HepG2 (cell line): ENCODE measurements around the gene ROBO3. TPM values are rescaled to one million over a fixed set of nuclear protein-coding genes. Genes with fewer than 3 reads are reported as not detected.

Experiments
- ATAC-seq: fragments of 200-7000 bp; cut with Tn5 transposase; 3 replicates; pipeline ENCODE4 v1.9.1; 2020; ENCODE audit warnings: mild to moderate bottlenecking, moderate library complexity
- BruUV-seq: library from RNA; stranded (reverse); fragments of 400-500 nt; replicated peaks from 2 replicates; lab custom pipeline; 2021; lab: Mats Ljungman, UMichigan
- CTCF ChIA-PET: fragments of 300-600 bp; formaldehyde crosslinking; extraction: SDS; loops from one replicate; lab custom pipeline; 2021; ENCODE audit warnings: low total read pairs, inconsistent platforms, low intra/inter-chr PET ratio; lab: Yijun Ruan, JAX
- POLR2A ChIA-PET: fragments of 350-600 bp; sonication (Branson Sonifier 250); formaldehyde crosslinking; loops from one replicate; lab custom pipeline; 2020; ENCODE audit warnings: antibody characterized with exemption, inconsistent platforms; lab: Yijun Ruan, JAX
- DNase-seq: peaks from one replicate; pipeline ENCODE4 v3.0.0-alpha.2; 2015; ENCODE audit warnings: low spot score
- FAIRE-seq: peaks from 3 replicates; lab custom pipeline; 2011; peaks lifted over from hg19 to GRCh38; lab: Jason Lieb, UNC
- H2AFZ ChIP-seq: one replicate; pipeline ENCODE4 v1.6.1; 2011; ENCODE audit warnings: low read length, inconsistent platforms
- H3K27ac ChIP-seq: fragments of 300-600 bp; 3 replicates; pipeline ENCODE4 v1.8.0; 2011; ENCODE audit warnings: mixed run types, mild to moderate bottlenecking, mixed read lengths, low read length, inconsistent platforms; ENCODE audit not compliant: insufficient read depth; ENCODE audit errors: extremely low read length
- H3K27me3 ChIP-seq, 2 experiments: fragments of 200-600 bp in 1 of 2; 2 replicates in 1 of 2; 3 replicates in 1 of 2; pipeline versions ENCODE4 v1.6.0 to v1.8.0; 2011; ENCODE audit warnings: low read length in 2 of 2, mild to moderate bottlenecking in 2 of 2, moderate library complexity in 2 of 2, inconsistent platforms in 1 of 2; ENCODE audit not compliant: insufficient read depth in 2 of 2, control insufficient read depth in 1 of 2
- H3K36me3 ChIP-seq, 2 experiments: fragments of 200-600 bp in 1 of 2; replicated peaks in 1 of 2; 2 replicates in 1 of 2; 3 replicates in 1 of 2; pipeline versions ENCODE4 v1.5.1 to v1.8.0; 2011; ENCODE audit warnings: low read length in 2 of 2, inconsistent platforms in 1 of 2; ENCODE audit not compliant: insufficient read depth in 2 of 2, control insufficient read depth in 1 of 2
- H3K4me1 ChIP-seq: 2 replicates; pipeline ENCODE4 v1.5.1; 2012; ENCODE audit warnings: low read length, inconsistent platforms; ENCODE audit not compliant: insufficient read depth
- H3K4me2 ChIP-seq: 2 replicates; pipeline ENCODE4 v1.6.0; 2011; ENCODE audit warnings: low read depth, low read length, inconsistent platforms
- H3K4me3 ChIP-seq, 3 experiments: fragments of 200-600 bp in 1 of 3; sonication (generic), shearing (Covaris generic) in 1 of 3; replicated peaks in 1 of 3; 2 replicates each; pipeline ENCODE4 v1.5.1; 2011 to 2016; ENCODE audit warnings: low read length in 3 of 3, inconsistent platforms in 2 of 3, low read depth in 2 of 3, mild to moderate bottlenecking in 2 of 3, control low read depth in 1 of 3, mixed read lengths in 1 of 3; ENCODE audit not compliant: insufficient read depth in 1 of 3
- H3K79me2 ChIP-seq: one replicate; pipeline ENCODE4 v1.6.1; 2011; ENCODE audit warnings: low read length, inconsistent platforms; ENCODE audit not compliant: insufficient read depth
- H3K9ac ChIP-seq: 2 replicates; pipeline ENCODE4 v1.6.0; 2011; ENCODE audit warnings: mild to moderate bottlenecking, low read depth, low read length, inconsistent platforms; ENCODE audit not compliant: insufficient read depth
- H3K9me3 ChIP-seq: 2 replicates; pipeline ENCODE4 v1.5.1; 2012; ENCODE audit warnings: mild to moderate bottlenecking, low read length
- H4K20me1 ChIP-seq: 2 replicates; pipeline ENCODE4 v1.6.0; 2011; ENCODE audit warnings: inconsistent platforms, mild to moderate bottlenecking, low read length, moderate library complexity; ENCODE audit not compliant: insufficient read depth
- ESRRA ChIP-seq: sonication (generic); formaldehyde crosslinking; IDR thresholded peaks from 2 replicates; pipeline ENCODE4 v1.5.1; 2020; ENCODE audit warnings: mild to moderate bottlenecking, low read depth, missing genetic modification reagents
- GABPB1 ChIP-seq: IDR thresholded peaks from 2 replicates; pipeline ENCODE4 v1.6.1; 2016; ENCODE audit warnings: mild to moderate bottlenecking, missing genetic modification reagents, moderate library complexity, missing compliant biosample characterization
- GFI1 ChIP-seq: sonication (generic); formaldehyde crosslinking; IDR thresholded peaks from 2 replicates; pipeline ENCODE4 v1.5.0; 2020; ENCODE audit warnings: missing genetic modification reagents, mild to moderate bottlenecking, borderline replicate concordance
- GTF2F1 ChIP-seq: fragments of 150-350 bp; IDR thresholded peaks from 2 replicates; pipeline ENCODE4 v1.6.1; 2014; ENCODE audit warnings: low read length
- JUND ChIP-seq: sonication (generic); formaldehyde crosslinking; IDR thresholded peaks from 2 replicates; pipeline ENCODE4 v1.8.0; 2022; ENCODE audit warnings: mild to moderate bottlenecking, missing genetic modification reagents
- SOX13 ChIP-seq, 3 experiments: fragments of 450-650 bp in 1 of 3; sonication (generic) in 1 of 3; formaldehyde crosslinking in 1 of 3; IDR thresholded peaks in 2 of 3; conservative IDR thresholded peaks in 1 of 3; 2 replicates each; pipeline versions ENCODE4 v1.5.0 to v1.6.1; 2016 to 2020; ENCODE audit warnings: antibody characterized with exemption in 1 of 3, mild to moderate bottlenecking in 1 of 3, missing compliant biosample characterization in 1 of 3, missing genetic modification reagents in 1 of 3, moderate library complexity in 1 of 3
- YEATS4 ChIP-seq: sonication (generic); formaldehyde crosslinking; IDR thresholded peaks from 2 replicates; pipeline ENCODE4 v1.4.0; 2020; ENCODE audit warnings: missing genetic modification reagents, borderline replicate concordance
- ZC3H13 ChIP-seq: sonication (generic); formaldehyde crosslinking; IDR thresholded peaks from 2 replicates; pipeline ENCODE4 v1.8.1; 2023; ENCODE audit warnings: mild to moderate bottlenecking, missing genetic modification reagents, moderate library complexity
- ZNF432 ChIP-seq: sonication (generic); formaldehyde crosslinking; IDR thresholded peaks from 2 replicates; pipeline ENCODE4 v1.5.0; 2020; ENCODE audit warnings: missing genetic modification reagents, mild to moderate bottlenecking, borderline replicate concordance
- ZNF569 ChIP-seq: sonication (generic); formaldehyde crosslinking; IDR thresholded peaks from 2 replicates; pipeline ENCODE4 v1.5.0; 2020; ENCODE audit warnings: mild to moderate bottlenecking, missing genetic modification reagents, moderate library complexity, borderline replicate concordance
- ZNF577 ChIP-seq: sonication (generic); formaldehyde crosslinking; IDR thresholded peaks from 2 replicates; pipeline ENCODE4 v1.4.0; 2020; ENCODE audit warnings: mild to moderate bottlenecking, low read depth, missing genetic modification reagents, borderline replicate concordance
- ZNF672 ChIP-seq: sonication (generic); formaldehyde crosslinking; IDR thresholded peaks from 2 replicates; pipeline ENCODE4 v1.8.1; 2022; ENCODE audit warnings: missing genetic modification reagents
- ZNF790 ChIP-seq: sonication (generic); formaldehyde crosslinking; IDR thresholded peaks from 2 replicates; pipeline ENCODE4 v1.8.0; 2022; ENCODE audit warnings: missing genetic modification reagents, mild to moderate bottlenecking, borderline replicate concordance
- WGBS: methylation state at CpG from one replicate; pipeline ENCODE4 v1.1.6; 2017; ENCODE audit warnings: low lambda C conversion rate; 5-methylcytosine and 5-hydroxymethylcytosine counted together
- in situ Hi-C: cut with HindIII; loops from 2 replicates; pipeline ENCODE4 v1.10.0; 2017; ENCODE audit warnings: low pct_unique_long_range_greater_than_20kb; ENCODE audit not compliant: extremely low pct_ligation_motif_present
- intact Hi-C: fragments of 100-400 bp; cut with micrococcal nuclease; formaldehyde crosslinking; loops from one replicate; pipeline ENCODE4 v1.10.0; 2022; ENCODE audit not compliant: unreplicated experiment
- polyA plus RNA-seq, 8 experiments: library from polyadenylated mRNA; depleted of rRNA in 3 of 8; stranded (reverse) in 7 of 8; unstranded in 1 of 8; fragments of >200 nt; fragmentation: Illumina TruSeq in 4 of 8; extraction: Trizol in 4 of 8; gene quantifications; 2 replicates each; pipeline versions ENCODE4 v1.2.1 to v1.2.3, GENCODE V29; 2011 to 2016; ENCODE audit warnings: low read depth in 4 of 8, missing spikeins in 1 of 8, mixed read lengths in 1 of 8; ENCODE audit not compliant: insufficient read depth in 1 of 8
- total RNA-seq, 5 experiments: library from RNA; depleted of rRNA; stranded (reverse); fragments of >200 nt; fragmentation: Illumina TruSeq; extraction: Trizol; gene quantifications; 2 replicates each; pipeline ENCODE4 v1.2.3, GENCODE V29; 2016; ENCODE audit warnings: low read depth in 1 of 5
- TF ChIP-seq, protein P1 (sequence below): IDR thresholded peaks from 2 replicates; pipeline ENCODE4 v1.6.1; 2016; ENCODE audit warnings: missing compliant biosample characterization, missing genetic modification reagents, borderline replicate concordance
- TF ChIP-seq, protein P2 (sequence below): sonication (generic); formaldehyde crosslinking; IDR thresholded peaks from 2 replicates; pipeline ENCODE4 v1.5.0; 2020; ENCODE audit warnings: mild to moderate bottlenecking, missing genetic modification reagents, borderline replicate concordance
- TF ChIP-seq, protein P3 (sequence below): sonication (generic); formaldehyde crosslinking; IDR thresholded peaks from 2 replicates; pipeline ENCODE4 v1.4.0; 2020; ENCODE audit warnings: low read depth, missing genetic modification reagents

ROBO3 gene
- total and polyA plus RNA-seq, 2 of the 13 experiments (the other 11 are each of a cell fraction or from before 2014, with no cell fraction given) = 0.07 to 2.4 TPM

DNA sequence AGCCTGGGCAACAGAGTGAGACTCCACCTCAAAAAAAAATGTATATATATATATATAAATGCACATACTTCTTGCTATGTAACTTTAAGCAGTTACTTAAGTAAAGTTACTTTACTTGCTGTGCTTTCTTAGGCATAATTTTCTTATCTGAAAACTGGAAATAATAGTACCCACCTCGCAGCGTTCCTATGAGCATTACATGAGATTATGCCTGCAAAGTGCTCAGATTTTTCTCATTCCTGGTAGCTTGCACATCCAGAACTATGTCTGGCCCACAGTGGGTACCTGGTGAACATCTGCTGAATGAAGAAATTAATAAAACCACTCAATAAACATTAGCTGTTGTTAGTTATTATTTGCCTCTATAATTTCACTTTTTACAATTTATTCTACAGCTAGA, 6.1 kb upstream of the ROBO3 start:
- Histone ChIP-seq H3K27ac (no peak overlapping the region), H3K36me3 (no peaks in the 10 kb centered on the region), H3K79me2 (no peaks in the 10 kb centered on the region), H3K4me1 (peaks cover 12% of the 10 kb centered on the region), H3K9ac (no peak overlapping the region), H3K27me3 (peaks cover 6 to 26% of the 10 kb centered on the region in 2 experiments; a peak in 3 of 5 replicates), H2AFZ (no peak overlapping the region), H3K4me2 (no peak overlapping the region), H3K4me3 (no peak overlapping the region), H4K20me1 (no peaks in the 10 kb centered on the region), H3K9me3 (no peaks in the 10 kb centered on the region)
- WGBS = 2% methylated on average over 2 of the region's 2 CpGs
- intact Hi-C loops (no loop called here), in situ Hi-C loops (no loop called here)
- CTCF ChIA-PET = no interaction called here
- FAIRE-seq (no peak), ATAC-seq (no peak), DNase-seq (no peak)
- POLR2A ChIA-PET = no interaction called here
- no TSS peak for BruUV-seq
- TF ChIP-seq GTF2F1 (no peak), ZNF790 (CRISPR knock-in tag) (no peak), YEATS4 (CRISPR knock-in tag) (no peak), ESRRA (CRISPR knock-in tag) (no peak), GFI1 (CRISPR knock-in tag) (no peak), JUND (CRISPR knock-in tag) (no peak), GABPB1 (CRISPR knock-in tag) (no peak), ZNF432 (no peak), SOX13 (IDR thresholded peaks at IDR 0.05) (no peak), SOX13 (CRISPR knock-in tag; conservative IDR thresholded peaks at IDR 0.05 in 1 of 2, IDR thresholded peaks at IDR 0.05 in 1 of 2) (no peak), ZNF672 (CRISPR knock-in tag) (no peak), ZNF569 (no peak), ZNF577 (no peak), ZC3H13 (CRISPR knock-in tag) (no peak)
- TF ChIP-seq, protein P1, sequence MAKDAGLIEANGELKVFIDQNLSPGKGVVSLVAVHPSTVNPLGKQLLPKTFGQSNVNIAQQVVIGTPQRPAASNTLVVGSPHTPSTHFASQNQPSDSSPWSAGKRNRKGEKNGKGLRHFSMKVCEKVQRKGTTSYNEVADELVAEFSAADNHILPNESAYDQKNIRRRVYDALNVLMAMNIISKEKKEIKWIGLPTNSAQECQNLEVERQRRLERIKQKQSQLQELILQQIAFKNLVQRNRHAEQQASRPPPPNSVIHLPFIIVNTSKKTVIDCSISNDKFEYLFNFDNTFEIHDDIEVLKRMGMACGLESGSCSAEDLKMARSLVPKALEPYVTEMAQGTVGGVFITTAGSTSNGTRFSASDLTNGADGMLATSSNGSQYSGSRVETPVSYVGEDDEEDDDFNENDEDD (CRISPR knock-in tag) = no peak
- TF ChIP-seq, protein P2, sequence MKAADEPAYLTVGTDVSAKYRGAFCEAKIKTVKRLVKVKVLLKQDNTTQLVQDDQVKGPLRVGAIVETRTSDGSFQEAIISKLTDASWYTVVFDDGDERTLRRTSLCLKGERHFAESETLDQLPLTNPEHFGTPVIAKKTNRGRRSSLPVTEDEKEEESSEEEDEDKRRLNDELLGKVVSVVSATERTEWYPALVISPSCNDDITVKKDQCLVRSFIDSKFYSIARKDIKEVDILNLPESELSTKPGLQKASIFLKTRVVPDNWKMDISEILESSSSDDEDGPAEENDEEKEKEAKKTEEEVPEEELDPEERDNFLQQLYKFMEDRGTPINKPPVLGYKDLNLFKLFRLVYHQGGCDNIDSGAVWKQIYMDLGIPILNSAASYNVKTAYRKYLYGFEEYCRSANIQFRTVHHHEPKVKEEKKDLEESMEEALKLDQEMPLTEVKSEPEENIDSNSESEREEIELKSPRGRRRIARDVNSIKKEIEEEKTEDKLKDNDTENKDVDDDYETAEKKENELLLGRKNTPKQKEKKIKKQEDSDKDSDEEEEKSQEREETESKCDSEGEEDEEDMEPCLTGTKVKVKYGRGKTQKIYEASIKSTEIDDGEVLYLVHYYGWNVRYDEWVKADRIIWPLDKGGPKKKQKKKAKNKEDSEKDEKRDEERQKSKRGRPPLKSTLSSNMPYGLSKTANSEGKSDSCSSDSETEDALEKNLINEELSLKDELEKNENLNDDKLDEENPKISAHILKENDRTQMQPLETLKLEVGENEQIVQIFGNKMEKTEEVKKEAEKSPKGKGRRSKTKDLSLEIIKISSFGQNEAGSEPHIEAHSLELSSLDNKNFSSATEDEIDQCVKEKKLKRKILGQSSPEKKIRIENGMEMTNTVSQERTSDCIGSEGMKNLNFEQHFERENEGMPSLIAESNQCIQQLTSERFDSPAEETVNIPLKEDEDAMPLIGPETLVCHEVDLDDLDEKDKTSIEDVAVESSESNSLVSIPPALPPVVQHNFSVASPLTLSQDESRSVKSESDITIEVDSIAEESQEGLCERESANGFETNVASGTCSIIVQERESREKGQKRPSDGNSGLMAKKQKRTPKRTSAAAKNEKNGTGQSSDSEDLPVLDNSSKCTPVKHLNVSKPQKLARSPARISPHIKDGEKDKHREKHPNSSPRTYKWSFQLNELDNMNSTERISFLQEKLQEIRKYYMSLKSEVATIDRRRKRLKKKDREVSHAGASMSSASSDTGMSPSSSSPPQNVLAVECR (CRISPR knock-in tag) = no peak
- TF ChIP-seq, protein P3, sequence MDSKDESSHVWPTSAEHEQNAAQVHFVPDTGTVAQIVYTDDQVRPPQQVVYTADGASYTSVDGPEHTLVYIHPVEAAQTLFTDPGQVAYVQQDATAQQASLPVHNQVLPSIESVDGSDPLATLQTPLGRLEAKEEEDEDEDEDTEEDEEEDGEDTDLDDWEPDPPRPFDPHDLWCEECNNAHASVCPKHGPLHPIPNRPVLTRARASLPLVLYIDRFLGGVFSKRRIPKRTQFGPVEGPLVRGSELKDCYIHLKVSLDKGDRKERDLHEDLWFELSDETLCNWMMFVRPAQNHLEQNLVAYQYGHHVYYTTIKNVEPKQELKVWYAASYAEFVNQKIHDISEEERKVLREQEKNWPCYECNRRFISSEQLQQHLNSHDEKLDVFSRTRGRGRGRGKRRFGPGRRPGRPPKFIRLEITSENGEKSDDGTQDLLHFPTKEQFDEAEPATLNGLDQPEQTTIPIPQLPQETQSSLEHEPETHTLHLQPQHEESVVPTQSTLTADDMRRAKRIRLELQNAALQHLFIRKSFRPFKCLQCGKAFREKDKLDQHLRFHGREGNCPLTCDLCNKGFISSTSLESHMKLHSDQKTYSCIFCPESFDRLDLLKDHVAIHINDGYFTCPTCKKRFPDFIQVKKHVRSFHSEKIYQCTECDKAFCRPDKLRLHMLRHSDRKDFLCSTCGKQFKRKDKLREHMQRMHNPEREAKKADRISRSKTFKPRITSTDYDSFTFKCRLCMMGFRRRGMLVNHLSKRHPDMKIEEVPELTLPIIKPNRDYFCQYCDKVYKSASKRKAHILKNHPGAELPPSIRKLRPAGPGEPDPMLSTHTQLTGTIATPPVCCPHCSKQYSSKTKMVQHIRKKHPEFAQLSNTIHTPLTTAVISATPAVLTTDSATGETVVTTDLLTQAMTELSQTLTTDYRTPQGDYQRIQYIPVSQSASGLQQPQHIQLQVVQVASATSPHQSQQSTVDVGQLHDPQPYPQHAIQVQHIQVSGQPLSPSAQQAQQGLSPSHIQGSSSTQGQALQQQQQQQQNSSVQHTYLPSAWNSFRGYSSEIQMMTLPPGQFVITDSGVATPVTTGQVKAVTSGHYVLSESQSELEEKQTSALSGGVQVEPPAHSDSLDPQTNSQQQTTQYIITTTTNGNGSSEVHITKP (CRISPR knock-in tag) = no peak
